HL-60/S4 (cell line): Measurements from ENCODE around the gene PLCXD1.

ENCODE experiments used
- in situ Hi-C: fragments of 300-500 bp; cut with MboI; formaldehyde crosslinking; loops from 2 replicates; pipeline ENCODE4 v1.14.3; 2022; ENCODE audit warnings: low sequenced_read_pairs

The PLCXD1 gene

DNA sequence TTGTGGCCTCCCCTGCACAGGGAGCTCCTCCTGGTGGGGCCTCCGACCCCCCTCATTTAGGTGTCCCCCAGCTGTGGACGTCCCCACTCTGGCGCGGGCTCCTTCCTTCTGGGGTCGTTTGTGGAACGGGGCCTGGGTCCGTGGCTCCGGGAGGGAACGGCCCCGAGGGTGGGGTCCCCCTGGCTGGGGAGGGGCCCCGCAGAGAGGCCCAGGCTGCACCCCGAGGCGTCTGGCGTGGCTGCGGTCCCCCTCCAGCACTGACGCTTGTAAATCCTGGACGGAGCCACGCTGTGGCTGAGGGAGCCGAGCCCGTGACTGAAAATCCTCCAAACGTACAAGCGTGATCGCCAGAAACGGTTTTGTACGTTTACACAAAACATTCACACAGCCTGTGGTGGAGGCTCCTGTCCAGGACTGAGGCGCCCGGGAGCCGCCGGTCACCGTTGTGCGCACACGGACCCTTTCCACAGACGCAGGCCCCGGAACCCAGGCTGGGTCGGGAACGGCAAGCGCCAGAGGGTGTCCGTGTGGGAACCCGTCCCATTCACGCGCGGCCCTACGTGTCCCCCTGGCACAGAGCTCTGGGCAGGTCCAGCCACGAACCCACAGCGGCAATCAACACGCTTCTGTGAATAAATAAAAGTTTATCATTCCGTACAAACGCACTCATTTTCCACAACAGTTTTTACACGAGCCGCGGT is 52.6 kb downstream of the PLCXD1 start:
- in situ Hi-C loops: no loop called here

DNA sequence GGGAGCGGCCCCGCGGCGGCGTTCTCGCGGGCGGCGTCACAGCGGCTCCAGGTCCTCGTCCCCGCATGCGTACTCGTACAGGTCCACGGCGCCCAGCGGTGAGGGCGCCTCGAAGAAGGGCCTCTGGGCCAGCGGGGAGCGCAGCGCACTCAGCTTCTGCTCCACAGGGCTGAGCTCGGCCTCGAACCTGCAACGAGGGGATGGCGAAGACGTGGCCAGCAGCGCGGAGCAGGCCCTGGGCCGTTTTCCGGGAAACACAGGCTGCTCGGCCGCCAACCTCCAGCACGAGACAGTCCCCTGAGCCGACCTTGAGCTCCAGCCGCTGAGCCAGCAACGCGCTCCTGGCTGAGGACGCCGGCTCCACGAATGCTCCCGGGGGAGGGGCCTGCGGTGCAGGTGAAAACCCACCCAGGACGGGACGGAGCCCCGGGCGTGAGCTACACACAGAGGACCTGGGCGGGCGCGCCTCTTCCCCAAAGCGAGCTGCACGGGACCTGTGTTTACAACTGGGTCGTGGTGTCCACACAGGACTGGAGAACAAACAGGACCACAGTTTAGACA is 53.2 kb downstream of the PLCXD1 start:
- in situ Hi-C loops: no loop called here

DNA sequence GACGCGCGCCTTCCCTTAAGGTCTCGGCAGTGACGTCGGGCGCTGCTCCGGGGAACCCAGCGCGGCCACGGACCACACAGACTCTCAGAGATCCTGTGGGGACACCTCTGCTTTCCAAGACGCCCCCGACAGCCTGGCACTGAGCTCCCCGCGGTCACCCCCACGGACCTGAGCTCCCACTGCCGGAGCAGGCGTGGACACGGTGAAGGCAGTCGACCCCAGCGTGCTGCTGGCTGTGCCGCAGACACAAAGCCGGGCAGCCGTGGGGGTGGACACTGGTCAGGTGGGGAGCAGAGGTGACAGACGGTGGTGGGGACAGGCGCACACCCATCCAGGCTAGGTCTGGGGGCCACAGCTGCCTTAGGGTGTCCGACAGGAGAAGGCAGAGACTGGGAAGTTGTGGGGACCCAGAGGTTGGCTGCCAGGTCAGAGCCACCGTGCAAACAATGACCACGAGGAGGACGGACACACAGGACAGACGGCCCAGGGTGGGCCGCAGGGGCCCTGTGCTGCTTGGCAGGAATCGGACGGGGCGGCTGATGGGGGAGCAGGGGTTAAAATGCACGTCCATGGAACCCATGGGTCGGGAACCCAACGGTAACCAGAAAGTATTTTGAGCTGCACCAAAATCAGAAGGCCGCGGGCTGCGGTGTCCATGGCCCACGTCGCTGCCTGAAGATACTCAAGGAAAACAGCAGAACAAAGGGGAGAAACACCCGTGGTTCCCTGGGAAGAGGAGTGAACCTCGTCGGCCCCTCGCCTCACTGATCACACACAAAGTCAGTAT is 54.0 kb downstream of the PLCXD1 start:
- in situ Hi-C loops: no loop called here

DNA sequence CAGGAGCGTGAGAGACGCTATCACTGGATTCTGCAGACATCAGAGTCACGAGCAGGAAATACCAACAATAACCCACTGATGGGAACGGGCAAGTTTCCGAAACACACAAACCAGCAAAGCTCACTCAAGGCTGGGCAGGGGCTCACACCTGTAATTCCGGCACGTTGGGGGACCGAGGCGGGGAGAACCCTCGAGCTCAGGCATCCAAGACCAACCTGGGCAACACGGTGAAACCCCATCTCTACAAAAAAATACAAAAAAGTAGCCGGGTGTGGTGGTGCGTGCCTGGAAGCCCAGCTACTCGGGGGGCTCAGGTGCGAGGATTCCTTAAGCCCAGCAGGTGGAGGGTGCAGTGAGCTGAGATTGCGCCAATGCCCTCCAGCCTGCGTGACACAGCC is 54.6 kb downstream of the PLCXD1 start:
- in situ Hi-C loops: no loop called here

DNA sequence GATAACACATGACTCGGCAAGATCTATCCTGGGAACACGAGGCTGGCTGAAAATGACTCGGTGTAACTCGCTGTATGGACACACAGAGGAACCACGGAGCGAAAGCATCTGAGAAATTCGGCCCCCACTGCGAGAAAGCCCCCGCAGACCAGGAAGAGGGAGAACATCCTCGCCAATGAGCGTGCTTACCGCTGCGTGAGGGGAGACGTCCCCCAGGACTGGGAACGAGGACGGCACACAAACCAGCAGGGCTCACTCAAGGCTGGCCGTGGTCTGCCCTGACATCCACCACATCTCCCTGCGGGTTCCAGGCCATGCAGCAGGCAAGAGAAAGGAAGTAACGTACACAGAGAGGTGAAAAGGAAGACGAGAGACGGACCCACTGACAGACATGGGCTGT is 55.0 kb downstream of the PLCXD1 start:
- in situ Hi-C loops: no loop called here

DNA sequence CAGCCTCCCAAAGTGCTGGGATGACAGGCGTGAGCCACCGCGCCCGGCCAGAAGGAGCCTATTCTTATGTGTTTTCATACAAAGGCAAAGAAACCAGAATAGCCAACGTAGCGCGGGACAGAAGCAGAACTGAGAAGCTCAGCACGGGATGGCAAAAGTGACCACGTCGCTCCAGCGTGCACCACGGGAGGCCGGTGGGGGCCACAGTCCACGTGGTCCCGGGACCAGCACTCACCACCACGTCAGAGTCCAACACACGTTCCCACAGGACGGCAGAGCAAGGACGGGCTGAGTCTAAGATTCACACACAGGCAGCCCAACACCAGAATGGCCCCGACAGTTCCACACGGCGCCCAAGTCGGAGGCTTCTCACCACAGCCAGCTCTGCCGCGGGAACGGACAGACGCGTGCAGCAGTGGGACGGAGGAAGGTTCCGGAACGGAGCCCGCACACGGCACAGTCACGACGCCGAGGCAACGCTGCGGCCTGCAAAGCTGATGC is 56.2 kb downstream of the PLCXD1 start:
- in situ Hi-C loops: no loop called here

DNA sequence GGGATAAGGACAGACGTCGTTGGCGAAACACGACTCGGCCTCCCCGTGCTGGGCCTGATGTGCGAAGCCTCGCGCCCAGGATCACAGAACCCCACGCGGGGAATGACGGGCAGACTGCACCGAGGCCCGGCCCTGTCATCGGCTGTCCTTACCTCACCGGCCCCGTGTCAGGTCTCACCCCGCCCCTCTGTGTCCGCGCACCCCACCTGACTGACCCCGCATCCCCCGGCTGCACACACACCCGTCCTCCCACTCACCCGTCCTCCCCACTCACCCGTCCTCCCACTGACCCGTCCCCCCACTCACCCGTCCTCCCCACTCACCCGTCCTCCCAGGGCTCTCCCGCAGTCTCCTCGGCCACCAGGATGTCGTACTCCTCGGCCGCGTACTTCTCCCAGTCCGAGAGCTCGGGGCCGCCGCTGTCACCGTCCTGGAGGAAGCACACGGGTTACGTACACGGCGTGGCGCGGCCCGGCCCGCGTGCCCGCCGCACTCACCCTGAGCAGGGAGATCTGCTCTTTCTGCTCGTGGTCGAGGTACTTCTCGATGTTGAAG is 57.2 kb downstream of the PLCXD1 start:
- in situ Hi-C loops: no loop called here

DNA sequence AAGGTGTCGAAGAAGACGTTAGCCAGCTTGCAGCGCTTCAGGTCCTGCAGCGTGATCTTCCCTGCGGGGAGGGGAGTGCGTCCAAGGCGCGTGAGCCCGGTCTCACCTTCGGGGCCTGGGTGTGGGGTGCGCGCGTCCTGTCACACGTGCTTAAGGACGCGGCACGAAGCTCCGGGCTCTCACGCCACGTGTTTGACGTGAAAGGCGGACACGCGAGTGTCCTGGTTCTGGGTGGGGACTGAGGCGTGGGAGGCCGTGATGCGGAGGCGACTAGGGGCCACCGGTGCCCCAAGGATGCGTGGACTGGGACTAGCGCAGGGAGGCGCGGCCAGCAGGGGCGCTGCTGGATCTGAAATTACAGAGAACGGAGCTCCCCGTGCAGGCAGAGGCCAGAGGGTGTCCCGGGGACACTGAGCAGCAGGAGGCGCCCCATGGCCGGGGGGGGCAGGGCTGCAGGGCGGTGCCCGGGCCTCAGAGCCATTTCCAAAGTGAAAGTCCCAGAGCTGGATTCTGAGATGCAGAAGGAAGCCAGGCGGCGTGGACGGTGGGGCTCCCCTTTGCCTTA is 57.7 kb downstream of the PLCXD1 start:
- in situ Hi-C loops: no loop called here

DNA sequence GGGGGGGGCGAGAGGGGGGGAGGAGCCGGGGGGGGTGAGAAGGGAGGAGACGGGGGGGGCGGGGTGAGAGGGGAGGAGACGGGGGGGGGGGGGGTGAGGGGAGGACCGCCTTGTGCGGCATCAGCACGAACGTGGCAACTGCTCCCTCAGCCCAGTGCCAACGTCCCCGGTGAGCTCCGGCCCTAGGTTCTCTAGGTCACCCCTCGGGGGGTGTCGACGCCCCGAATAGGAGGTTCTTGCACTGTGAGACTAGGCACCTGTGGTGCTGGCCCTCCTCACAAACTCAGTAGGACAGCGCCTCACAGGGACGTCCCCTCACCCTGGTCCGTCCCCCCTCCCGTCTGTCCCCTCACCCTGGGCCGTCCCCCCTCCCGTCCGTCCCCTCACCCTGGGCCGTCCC is 58.9 kb downstream of the PLCXD1 start:
- in situ Hi-C loops: no loop called here

DNA sequence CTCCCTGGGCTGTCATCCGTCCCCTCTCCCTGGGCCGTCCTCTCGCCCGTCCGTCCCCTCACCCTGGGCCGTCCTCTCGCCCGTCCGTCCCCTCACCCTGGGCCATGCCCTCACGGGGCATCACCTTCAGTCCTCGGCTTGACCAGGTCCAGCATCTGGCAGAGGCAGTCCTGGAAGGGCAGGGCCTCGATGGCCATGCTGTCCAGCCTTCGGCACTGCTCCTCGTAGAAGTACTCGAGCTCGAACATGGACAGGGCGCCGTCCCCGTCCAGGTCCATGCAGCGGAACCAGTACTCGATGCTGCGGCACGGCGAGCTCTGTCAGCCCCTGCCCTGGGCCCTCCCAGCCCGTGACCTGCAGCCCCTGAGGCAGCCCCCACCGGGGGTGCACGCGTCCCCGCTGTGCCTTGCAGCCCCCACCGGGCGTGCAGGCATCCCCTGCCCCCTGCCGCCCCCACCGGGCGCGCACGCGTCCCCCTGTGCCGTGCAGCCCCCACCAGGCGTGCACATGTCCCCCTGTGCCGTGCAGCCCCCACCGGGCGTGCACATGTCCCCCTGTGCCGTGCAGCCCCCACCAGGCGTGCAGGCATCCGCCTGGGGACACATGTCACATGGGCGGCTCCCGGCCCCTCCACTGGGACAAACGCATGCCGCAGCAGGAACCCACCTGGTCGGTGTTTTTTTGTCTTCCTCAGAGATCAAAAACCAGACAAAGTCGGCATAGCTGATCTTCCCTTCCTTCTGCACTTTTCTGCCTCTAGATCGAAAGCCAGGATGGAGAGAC is 59.7 kb downstream of the PLCXD1 start:
- in situ Hi-C loops: no loop called here

DNA sequence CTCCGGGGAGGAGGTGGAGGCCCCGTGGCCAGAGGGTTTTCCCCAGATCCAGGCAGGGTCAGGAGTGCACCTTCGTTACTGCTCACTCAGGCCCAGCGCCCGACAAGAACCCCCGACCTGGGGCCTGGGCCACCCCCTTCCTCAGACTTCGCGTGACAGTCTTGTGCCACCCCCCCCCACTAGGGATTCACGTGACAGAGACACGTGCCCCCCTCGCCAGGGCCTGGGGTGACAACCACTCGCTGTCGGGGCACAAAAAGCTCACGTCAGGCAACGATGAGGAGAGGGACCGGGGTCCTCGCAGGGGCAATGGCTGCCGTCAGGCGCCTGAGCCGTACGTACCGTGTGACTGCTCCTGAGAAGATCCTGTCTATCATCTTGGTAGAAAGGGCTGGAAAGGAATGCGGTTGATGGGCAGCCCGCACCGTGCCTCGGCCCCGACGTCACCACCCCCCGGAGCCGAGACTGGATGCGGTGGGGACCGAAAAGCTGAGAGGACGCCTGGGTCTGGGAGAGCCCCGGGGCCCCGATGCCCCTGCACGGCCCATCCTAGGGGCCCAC is 60.4 kb downstream of the PLCXD1 start:
- in situ Hi-C loops: no loop called here

DNA sequence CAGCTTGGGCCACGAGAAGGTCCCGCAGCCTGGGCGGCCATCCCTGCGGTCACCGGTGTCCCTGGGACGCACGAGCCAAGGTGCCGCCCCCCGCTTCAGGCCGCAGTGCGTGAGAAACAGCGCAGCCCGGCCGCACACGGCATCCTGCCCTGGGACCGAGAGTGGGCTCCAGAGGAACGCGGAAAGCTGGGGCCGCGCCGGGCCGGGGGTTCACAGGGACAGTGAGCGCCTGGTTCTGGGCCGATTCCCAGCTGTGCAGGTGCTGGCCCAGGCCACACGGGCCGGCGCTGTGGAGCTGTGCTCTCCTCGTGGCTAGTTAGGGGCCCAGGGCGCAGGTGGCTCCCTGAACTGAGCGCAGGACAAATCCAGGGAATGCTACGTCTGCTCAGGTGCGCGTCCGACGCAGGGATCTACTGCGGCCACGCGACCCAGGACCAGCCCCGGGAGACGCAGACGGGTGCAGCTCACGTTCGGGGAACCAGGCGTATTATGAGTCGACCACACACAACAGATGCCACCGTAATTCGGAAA is 63.3 kb downstream of the PLCXD1 start:
- in situ Hi-C loops: no loop called here

DNA sequence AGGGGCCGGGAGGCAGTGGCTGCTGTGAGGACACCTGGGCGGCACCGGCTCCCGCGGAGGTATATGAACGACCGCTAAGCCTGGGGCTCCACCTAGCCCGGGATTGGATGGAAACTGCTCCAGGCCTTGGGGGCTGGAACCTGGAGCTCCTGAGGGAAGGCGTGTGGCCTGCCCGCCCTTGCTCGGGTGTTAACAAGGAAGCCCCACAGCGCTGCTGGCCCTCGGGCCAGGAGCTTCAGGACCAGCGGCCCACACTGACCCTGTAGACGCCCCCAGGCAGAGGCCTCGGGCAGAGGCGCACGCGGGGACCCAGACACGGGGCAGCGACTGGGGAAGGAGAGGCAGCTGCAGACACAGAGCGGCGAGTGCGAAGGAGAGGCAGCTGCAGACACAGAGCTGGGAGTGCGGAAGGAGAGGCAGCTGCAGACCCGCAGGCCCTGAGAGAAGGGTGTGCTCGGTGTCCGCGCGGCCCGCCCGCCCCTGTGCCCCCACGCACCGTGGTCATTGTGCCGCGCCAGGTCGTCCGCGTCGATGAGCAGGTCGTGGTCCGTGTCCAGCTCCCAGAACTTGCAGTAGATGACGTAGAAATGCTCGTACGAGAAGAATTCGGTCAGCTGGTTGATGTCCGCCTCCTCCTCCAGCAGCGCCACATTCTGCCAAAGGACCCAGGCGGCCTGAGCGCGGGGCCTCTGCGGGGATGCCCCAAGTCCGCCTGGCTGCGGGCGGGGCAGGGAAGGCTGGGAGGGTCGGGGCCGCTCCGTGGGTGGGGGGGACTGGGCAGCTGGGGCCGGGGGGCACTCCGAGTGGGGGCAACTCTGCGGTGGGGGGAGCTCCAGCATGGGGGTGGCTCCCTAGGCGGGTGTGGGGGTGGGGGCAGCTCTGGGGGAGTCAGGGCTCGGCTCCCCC is 64.1 kb downstream of the PLCXD1 start:
- in situ Hi-C loops: no loop called here

DNA sequence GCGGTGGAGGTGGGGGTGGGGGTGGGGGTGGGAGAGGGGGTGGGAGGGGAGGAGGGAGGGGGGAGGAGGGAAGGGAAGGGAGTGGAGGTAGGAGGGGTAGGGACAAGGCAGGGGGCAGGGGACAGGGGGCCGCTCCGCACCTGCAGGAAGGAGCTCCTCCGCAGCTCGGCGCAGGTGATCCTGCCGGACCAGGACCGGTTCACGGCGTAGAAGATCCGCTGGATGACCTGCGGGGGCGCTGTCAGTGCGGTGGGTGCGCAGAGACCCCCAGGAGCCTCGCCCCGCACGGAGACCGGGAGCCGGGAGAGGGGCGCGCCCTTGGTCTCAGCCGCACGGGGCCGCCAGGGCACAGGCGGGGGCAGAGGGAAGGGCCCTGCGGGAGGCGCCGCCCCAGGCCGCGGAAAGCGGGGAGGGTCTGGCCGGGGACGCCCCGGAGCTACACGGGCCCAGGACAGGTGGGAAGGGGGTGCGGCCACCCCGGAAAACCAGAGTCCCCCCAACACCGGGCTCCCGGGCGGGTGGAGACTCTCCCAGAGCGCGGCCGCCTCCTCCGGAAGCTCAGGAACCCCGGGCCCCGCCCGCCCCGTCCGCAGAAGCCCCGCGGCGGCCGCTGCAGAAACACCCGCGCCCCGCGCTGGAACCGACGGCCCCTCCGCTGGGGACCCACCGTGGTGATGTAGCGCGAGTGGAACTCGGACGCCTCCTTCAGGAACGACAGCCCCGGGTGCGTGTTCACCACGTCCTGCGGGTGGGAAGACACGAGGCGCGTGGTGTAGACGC is 65.0 kb downstream of the PLCXD1 start:
- in situ Hi-C loops: no loop called here

DNA sequence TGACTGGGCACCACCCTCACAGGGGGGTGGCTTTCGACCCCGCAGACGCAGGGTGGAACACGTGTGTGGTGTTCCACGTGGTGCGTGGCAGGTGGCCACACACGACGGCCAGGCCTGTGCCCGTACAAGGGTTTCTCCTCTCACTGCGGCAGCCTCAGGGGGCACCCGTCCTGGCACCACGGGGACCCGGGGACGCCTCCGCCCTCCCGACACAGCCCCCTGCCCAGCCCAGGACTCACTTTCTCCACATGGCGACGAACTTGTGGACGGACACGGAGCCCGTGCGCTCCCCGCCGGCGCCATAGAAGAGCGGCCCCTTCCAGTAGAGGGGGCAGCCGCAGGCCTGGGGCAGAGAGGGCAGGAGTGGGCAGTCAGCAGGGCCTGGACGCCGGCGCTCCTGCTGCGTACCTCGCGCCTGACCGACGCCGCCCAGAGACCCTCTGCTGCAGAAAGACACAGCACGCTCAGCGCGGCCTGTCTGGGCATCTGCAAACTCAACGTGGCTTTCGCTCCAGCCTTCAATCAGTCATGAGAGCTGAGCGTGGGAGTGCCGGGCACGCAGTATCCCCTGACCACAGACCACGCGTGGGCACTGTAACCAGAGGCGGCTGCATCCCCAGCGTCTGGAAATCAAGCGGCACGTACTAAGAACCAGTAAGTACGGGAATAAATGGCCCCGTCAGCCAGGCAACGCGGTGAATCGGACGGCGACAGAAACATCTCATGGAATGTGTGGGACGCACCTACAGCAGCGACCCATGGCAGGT is 66.4 kb downstream of the PLCXD1 start:
- in situ Hi-C loops: no loop called here

DNA sequence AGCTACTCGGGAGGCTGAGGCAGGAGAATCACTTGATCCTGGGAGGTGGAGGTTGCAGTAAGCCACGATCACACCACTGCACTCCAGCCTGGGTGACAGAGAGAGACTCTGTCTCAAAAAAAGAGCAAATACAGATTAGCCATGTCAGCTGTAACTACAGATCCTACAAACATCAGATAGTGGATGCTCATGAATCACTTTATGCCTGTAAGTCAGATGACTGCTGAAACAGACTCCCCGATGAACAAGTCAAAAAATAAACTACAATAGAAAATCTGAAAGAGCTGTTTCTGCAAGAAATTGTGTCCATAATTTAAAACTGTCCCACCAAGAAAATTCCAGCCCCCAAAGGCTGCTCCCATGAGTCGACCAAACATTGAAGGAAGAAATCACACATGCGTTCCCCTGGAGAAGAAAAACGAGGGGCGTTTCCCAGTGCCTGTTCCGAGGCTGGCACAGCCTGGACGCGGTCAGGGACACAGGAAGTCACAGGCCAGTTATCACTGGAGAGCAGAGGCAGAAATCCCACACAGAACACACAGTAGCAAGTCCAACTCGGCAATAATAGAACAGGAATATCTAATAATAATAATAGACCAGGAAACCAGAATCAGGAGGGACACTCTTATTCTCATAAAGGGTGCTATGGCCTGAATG is 67.4 kb downstream of the PLCXD1 start:
- in situ Hi-C loops: no loop called here

DNA sequence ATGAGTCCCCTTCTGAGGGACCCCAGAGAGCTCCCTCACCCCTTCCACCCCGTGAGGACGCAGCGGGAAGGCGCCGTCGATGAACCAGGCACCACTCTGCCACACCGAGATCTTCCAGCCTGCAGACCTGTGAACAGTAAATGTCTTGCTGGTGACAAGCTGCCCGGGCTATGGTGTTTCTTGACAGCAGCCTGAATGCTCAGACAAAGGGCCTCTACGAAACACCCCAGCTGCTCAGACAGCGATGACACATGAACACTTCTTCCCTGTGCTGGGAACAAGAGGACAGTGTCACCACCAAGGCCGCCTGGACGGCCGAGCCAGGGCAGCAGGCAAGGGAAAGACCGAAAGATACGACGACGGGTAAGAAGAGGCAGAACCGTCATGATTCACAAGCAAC is 68.0 kb downstream of the PLCXD1 start:
- in situ Hi-C loops: no loop called here
